HepG2 (cell line): ENCODE results near the gene FLT3LG. TPM values are rescaled to one million over a fixed set of nuclear protein-coding genes. Genes with fewer than 3 reads are reported as not detected.

Experiments
- AKAP8 ChIP-seq: sonication (generic); formaldehyde crosslinking; IDR thresholded peaks from 2 replicates; pipeline ENCODE4 v1.5.1; 2020; ENCODE audit warnings: mild to moderate bottlenecking, missing genetic modification reagents
- ASH2L ChIP-seq: fragments of 300-600, 200-600 bp; sonication (generic); IDR thresholded peaks from 2 replicates; pipeline ENCODE4 v1.7.0; 2017; ENCODE audit warnings: low read depth, mild to moderate bottlenecking, moderate library complexity, mixed read lengths, low read length; ENCODE audit not compliant: insufficient read length
- BCL6 ChIP-seq: IDR thresholded peaks from 2 replicates; pipeline ENCODE4 v1.6.1; 2016; ENCODE audit warnings: missing genetic modification reagents, missing compliant biosample characterization
- CREB3 ChIP-seq: sonication (generic); formaldehyde crosslinking; IDR thresholded peaks from 2 replicates; pipeline ENCODE4 v1.5.0; 2020; ENCODE audit warnings: missing genetic modification reagents
- DRAP1 ChIP-seq: IDR thresholded peaks from 2 replicates; pipeline ENCODE4 v1.6.1; 2016; ENCODE audit warnings: missing genetic modification reagents, missing compliant biosample characterization
- FIP1L1 ChIP-seq: fragments of 200-400 bp; formaldehyde crosslinking; IDR thresholded peaks from 2 replicates; pipeline ENCODE4 v1.6.1; 2018; ENCODE audit warnings: low read depth, mild to moderate bottlenecking, low read length, moderate library complexity, borderline replicate concordance; ENCODE audit not compliant: insufficient read depth
- KDM2A ChIP-seq: sonication (generic); formaldehyde crosslinking; IDR thresholded peaks from 2 replicates; pipeline ENCODE4 v1.4.0; 2020; ENCODE audit warnings: low read depth, missing genetic modification reagents, borderline replicate concordance
- KLF11 ChIP-seq: IDR thresholded peaks from 2 replicates; pipeline ENCODE4 v1.6.1; 2016; ENCODE audit warnings: missing compliant biosample characterization
- MYNN ChIP-seq: sonication (generic); formaldehyde crosslinking; IDR thresholded peaks from 2 replicates; pipeline ENCODE4 v1.4.0; 2020; ENCODE audit warnings: mild to moderate bottlenecking, low read depth, missing genetic modification reagents
- POGK ChIP-seq: sonication (generic); formaldehyde crosslinking; conservative IDR thresholded peaks from 2 replicates; pipeline ENCODE4 v1.8.0; 2022; ENCODE audit warnings: mild to moderate bottlenecking, moderate library complexity, missing genetic modification reagents
- RFX3 ChIP-seq: IDR thresholded peaks from 2 replicates; pipeline ENCODE4 v1.6.1; 2016; ENCODE audit warnings: missing biosample characterization, missing genetic modification reagents
- RFX5 ChIP-seq: IDR thresholded peaks from 2 replicates; pipeline ENCODE4 v1.6.1; 2011; ENCODE audit warnings: low read depth, low read length, improper control_type of control experiment
- RXRA ChIP-seq: sonication (generic); formaldehyde crosslinking; IDR thresholded peaks from 2 replicates; pipeline ENCODE4 v1.5.1; 2020; ENCODE audit warnings: missing genetic modification reagents
- STAT5B ChIP-seq: sonication (generic); formaldehyde crosslinking; IDR thresholded peaks from 2 replicates; pipeline ENCODE4 v1.4.0; 2020; ENCODE audit warnings: missing genetic modification reagents
- THAP11 ChIP-seq: IDR thresholded peaks from 2 replicates; pipeline ENCODE4 v1.6.1; 2016; ENCODE audit warnings: missing biosample characterization, missing genetic modification reagents
- TOE1 ChIP-seq: sonication (generic); formaldehyde crosslinking; IDR thresholded peaks from 2 replicates; pipeline ENCODE4 v1.4.0; 2020; ENCODE audit warnings: mild to moderate bottlenecking, missing genetic modification reagents
- ZBTB44 ChIP-seq: sonication (generic); formaldehyde crosslinking; IDR thresholded peaks from 2 replicates; pipeline ENCODE4 v1.4.0; 2020; ENCODE audit warnings: missing genetic modification reagents
- ZKSCAN5 ChIP-seq: sonication (generic); formaldehyde crosslinking; IDR thresholded peaks from 2 replicates; pipeline ENCODE4 v1.5.1; 2020; ENCODE audit warnings: mild to moderate bottlenecking, missing genetic modification reagents
- ZMYM2 ChIP-seq: sonication (generic); formaldehyde crosslinking; IDR thresholded peaks from 2 replicates; pipeline ENCODE4 v1.8.0; 2022; ENCODE audit warnings: mild to moderate bottlenecking, missing genetic modification reagents
- ZNF143 ChIP-seq: sonication (generic); formaldehyde crosslinking; IDR thresholded peaks from 2 replicates; pipeline ENCODE4 v1.4.0; 2020; ENCODE audit warnings: missing genetic modification reagents
- ZNF30 ChIP-seq: sonication (generic); formaldehyde crosslinking; IDR thresholded peaks from 2 replicates; pipeline ENCODE4 v1.5.0; 2020; ENCODE audit warnings: mild to moderate bottlenecking, missing genetic modification reagents
- ZNF512 ChIP-seq: sonication (generic); formaldehyde crosslinking; IDR thresholded peaks from 2 replicates; pipeline ENCODE4 v1.4.0; 2020; ENCODE audit warnings: mild to moderate bottlenecking, missing genetic modification reagents
- ZNF580 ChIP-seq: IDR thresholded peaks from 2 replicates; pipeline ENCODE4 v1.6.1; 2016; ENCODE audit warnings: low read depth, borderline replicate concordance
- ZNF891 ChIP-seq: sonication (generic); formaldehyde crosslinking; IDR thresholded peaks from 2 replicates; pipeline ENCODE4 v1.5.0; 2020; ENCODE audit warnings: mild to moderate bottlenecking, missing genetic modification reagents
- polyA plus RNA-seq, 8 experiments: library from polyadenylated mRNA; depleted of rRNA in 3 of 8; stranded (reverse) in 7 of 8; unstranded in 1 of 8; fragments of >200 nt; fragmentation: Illumina TruSeq in 4 of 8; extraction: Trizol in 4 of 8; gene quantifications; 2 replicates each; pipeline versions ENCODE4 v1.2.1 to v1.2.3, GENCODE V29; 2011 to 2016; ENCODE audit warnings: low read depth in 4 of 8, missing spikeins in 1 of 8, mixed read lengths in 1 of 8; ENCODE audit not compliant: insufficient read depth in 1 of 8
- total RNA-seq, 5 experiments: library from RNA; depleted of rRNA; stranded (reverse); fragments of >200 nt; fragmentation: Illumina TruSeq; extraction: Trizol; gene quantifications; 2 replicates each; pipeline ENCODE4 v1.2.3, GENCODE V29; 2016; ENCODE audit warnings: low read depth in 1 of 5

The FLT3LG gene
- total and polyA plus RNA-seq, 2 of the 13 experiments (the other 11 are each of a cell fraction or from before 2014, with no cell fraction given) = 1.5 to 2.6 TPM

GRCh38 chr19:49487277-49488045 lies 13.4 kb downstream of the FLT3LG start, which contains the start of gene RPL13A (continued):
- TF ChIP-seq AKAP8 (CRISPR knock-in tag) (peak; percentile 75), BCL6 (CRISPR knock-in tag) (peak; percentile 67), ZMYM2 (CRISPR knock-in tag) (no peak), ZNF143 (CRISPR knock-in tag) (peak; percentile 65), RXRA (CRISPR knock-in tag) (peak; percentile 28; the same call in 1 of the 2 replicates), RFX3 (CRISPR knock-in tag) (no peak), ZNF580 (CRISPR knock-in tag) (peak; percentile 83; the same call in 1 of the 2 replicates), ZKSCAN5 (CRISPR knock-in tag) (no peak), ZNF891 (CRISPR knock-in tag) (peak; percentile 80; the same call in 1 of the 2 replicates), ZNF30 (CRISPR knock-in tag) (no peak), MYNN (peak; percentile 38), ZNF512 (no peak), DRAP1 (CRISPR knock-in tag) (peak; percentile 100), ASH2L (peak; percentile 87), STAT5B (CRISPR knock-in tag) (peak; percentile 90; the same call in 1 of the 2 replicates), KLF11 (CRISPR knock-in tag) (peak; percentile 97), FIP1L1 (0 out of 2 replicates have a peak, but pooled peaks have one; percentile 74), ZBTB44 (peak; percentile 92), KDM2A (CRISPR knock-in tag) (peak; percentile 87), TOE1 (CRISPR knock-in tag) (peak; percentile 71; the same call in 1 of the 2 replicates), RFX5 (peak; percentile 63; the same call in 1 of the 2 replicates), POGK (CRISPR knock-in tag) (peak; percentile 82), CREB3 (0 out of 2 replicates have a peak, but pooled peaks have one; percentile 78), THAP11 (peak; percentile 94)
